K562 (cell line): ENCODE data around the gene DBNL. TPM values are rescaled to one million over a fixed set of nuclear protein-coding genes. Genes with fewer than 3 reads are reported as not detected.

ENCODE experiments used
- DPF2 ChIP-seq: fragments of 450-650 bp; IDR thresholded peaks from 2 replicates; pipeline ENCODE4 v1.6.1; 2016
- E2F3 ChIP-seq: fragments of 250-450 bp; sonication (Bioruptor Pico); IDR thresholded peaks from 2 replicates; pipeline ENCODE4 v1.4.0; 2020; ENCODE audit warnings: mild to moderate bottlenecking
- HMG20B ChIP-seq: fragments of 250-450 bp; sonication (Bioruptor Pico); IDR thresholded peaks from 2 replicates; pipeline ENCODE4 v1.5.0; 2021; ENCODE audit warnings: mild to moderate bottlenecking
- KHSRP ChIP-seq: fragments of 450-650 bp; IDR thresholded peaks from 2 replicates; pipeline ENCODE4 v1.6.1; 2017
- MAFG ChIP-seq: fragments of 450-650 bp; conservative IDR thresholded peaks from 2 replicates; pipeline ENCODE4 v1.6.1; 2016; ENCODE audit warnings: missing genetic modification characterization, missing compliant biosample characterization
- MTA2 ChIP-seq: fragments of 450-650 bp; IDR thresholded peaks from 2 replicates; pipeline ENCODE4 v1.6.1; 2016; ENCODE audit warnings: low read depth
- PTTG1 ChIP-seq: fragments of 450-650 bp; IDR thresholded peaks from 2 replicates; pipeline ENCODE4 v1.6.1; 2016; ENCODE audit warnings: low read depth, mild to moderate bottlenecking, missing genetic modification characterization, missing compliant biosample characterization
- RBM14 ChIP-seq: fragments of 200-400 bp; formaldehyde crosslinking; IDR thresholded peaks from 2 replicates; pipeline ENCODE4 v1.6.1; 2018; ENCODE audit warnings: low read depth, mild to moderate bottlenecking, low read length, moderate library complexity, borderline replicate concordance; ENCODE audit not compliant: insufficient read depth
- RBM17 ChIP-seq: fragments of 200-400 bp; formaldehyde crosslinking; IDR thresholded peaks from 2 replicates; pipeline ENCODE4 v1.6.1; 2017; ENCODE audit warnings: low read depth, mild to moderate bottlenecking, low read length, borderline replicate concordance
- RNF2 ChIP-seq: sonication (generic); IDR thresholded peaks from 2 replicates; pipeline ENCODE4 v1.6.1; 2016
- TCF3 ChIP-seq: sonication (generic); formaldehyde crosslinking; IDR thresholded peaks from 2 replicates; pipeline ENCODE4 v1.4.0; 2020; ENCODE audit warnings: mild to moderate bottlenecking, missing genetic modification reagents
- TEAD1 ChIP-seq, 2 experiments: fragments of 450-650 bp in 1 of 2; sonication (generic) in 1 of 2; formaldehyde crosslinking; IDR thresholded peaks; 2 replicates each; pipeline versions ENCODE4 v1.4.0 to v1.8.0; 2020 to 2022; ENCODE audit warnings: mild to moderate bottlenecking in 2 of 2, missing genetic modification reagents in 1 of 2
- YY1 ChIP-seq, 3 experiments: IDR thresholded peaks; 2 replicates each; pipeline ENCODE4 v1.6.1; 2011; ENCODE audit warnings: low read length in 2 of 3, mild to moderate bottlenecking in 2 of 3, moderate library complexity in 2 of 3, borderline replicate concordance in 1 of 3, control low read depth in 1 of 3, low read depth in 1 of 3; ENCODE audit not compliant: insufficient read depth in 3 of 3, insufficient replicate concordance in 2 of 3, control insufficient read depth in 1 of 3, insufficient read length in 1 of 3; ENCODE audit errors: extremely low read depth in 1 of 3
- ZNF445 ChIP-seq: fragments of 250-450 bp; sonication (Bioruptor Pico); IDR thresholded peaks from 2 replicates; pipeline ENCODE4 v1.4.0; 2020; ENCODE audit warnings: low read depth, mild to moderate bottlenecking, moderate library complexity
- polyA plus RNA-seq, 8 experiments: library from polyadenylated mRNA; depleted of rRNA in 4 of 8; stranded (reverse) in 5 of 8; unstranded in 3 of 8; fragments of >200 nt; fragmentation: Nextera tagmentation in 2 of 8; fragmentation: Illumina TruSeq in 1 of 8; extraction: Ambion mirVana in 2 of 8; extraction: Trizol in 1 of 8; gene quantifications; 2 replicates each; pipeline versions ENCODE4 v1.2.1 to v1.2.3, GENCODE V29; 2011 to 2014; ENCODE audit warnings: inconsistent platforms in 1 of 8, missing spikeins in 1 of 8
- total RNA-seq, 7 experiments: library from RNA; depleted of rRNA in 6 of 7; stranded (reverse); fragments of >200 nt in 6 of 7; fragmentation: Illumina TruSeq in 2 of 7; extraction: Trizol in 2 of 7; gene quantifications; 2 replicates each; pipeline versions ENCODE4 v1.2.1 to v1.2.3, GENCODE V29; 2011 to 2021; ENCODE audit warnings: low replicate concordance in 1 of 7
- TF ChIP-seq, protein P1 (sequence below): fragments of 450-650 bp; IDR thresholded peaks from 2 replicates; pipeline ENCODE4 v1.6.1; 2014; ENCODE audit warnings: low read depth, mild to moderate bottlenecking, moderate library complexity, borderline replicate concordance
- TF ChIP-seq, protein P2 (sequence below), 2 experiments: fragments of 450-650 bp; IDR thresholded peaks; 2 replicates each; pipeline ENCODE4 v1.6.1; 2016; ENCODE audit warnings: mild to moderate bottlenecking in 2 of 2, borderline replicate concordance in 1 of 2, low read depth in 1 of 2, moderate library complexity in 1 of 2
- TF ChIP-seq, protein P3 (sequence below): sonication (generic); formaldehyde crosslinking; IDR thresholded peaks from 2 replicates; pipeline ENCODE4 v1.8.0; 2022; ENCODE audit warnings: mild to moderate bottlenecking, missing genetic modification reagents

DBNL gene
- total and polyA plus RNA-seq, 9 of the 15 experiments (the other 6 are each of a cell fraction or from before 2014, with no cell fraction given), result 1.9 to 65.1 (median 38.9) TPM

DNA sequence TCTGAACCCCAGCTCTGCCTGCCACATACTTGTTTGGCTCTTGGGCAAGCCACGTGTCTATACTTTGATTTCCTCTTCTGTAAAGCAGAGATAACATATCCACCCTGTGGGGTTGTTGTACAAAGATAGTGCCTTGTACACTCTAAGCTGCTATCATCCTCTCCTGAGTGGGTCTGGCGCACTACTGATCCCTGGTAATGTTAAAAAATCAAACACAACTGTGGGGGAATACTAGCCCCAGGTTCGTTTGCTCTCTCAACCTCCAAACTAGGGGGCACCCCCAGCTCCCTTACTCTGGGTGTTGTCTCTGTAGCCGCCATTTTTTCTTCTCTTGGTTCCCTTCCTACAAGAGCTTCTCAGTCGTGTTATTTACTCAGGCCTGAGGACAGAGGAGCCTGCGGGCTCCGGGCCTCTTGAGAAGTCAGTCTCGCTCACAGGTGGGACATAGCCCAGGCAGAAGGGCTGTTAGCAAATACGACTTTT, 36.8 kb downstream of the DBNL start (continued):
- TF ChIP-seq, protein P1, sequence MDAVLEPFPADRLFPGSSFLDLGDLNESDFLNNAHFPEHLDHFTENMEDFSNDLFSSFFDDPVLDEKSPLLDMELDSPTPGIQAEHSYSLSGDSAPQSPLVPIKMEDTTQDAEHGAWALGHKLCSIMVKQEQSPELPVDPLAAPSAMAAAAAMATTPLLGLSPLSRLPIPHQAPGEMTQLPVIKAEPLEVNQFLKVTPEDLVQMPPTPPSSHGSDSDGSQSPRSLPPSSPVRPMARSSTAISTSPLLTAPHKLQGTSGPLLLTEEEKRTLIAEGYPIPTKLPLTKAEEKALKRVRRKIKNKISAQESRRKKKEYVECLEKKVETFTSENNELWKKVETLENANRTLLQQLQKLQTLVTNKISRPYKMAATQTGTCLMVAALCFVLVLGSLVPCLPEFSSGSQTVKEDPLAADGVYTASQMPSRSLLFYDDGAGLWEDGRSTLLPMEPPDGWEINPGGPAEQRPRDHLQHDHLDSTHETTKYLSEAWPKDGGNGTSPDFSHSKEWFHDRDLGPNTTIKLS, result peak; percentile 71; the same call in 1 of the 2 replicates
- TF ChIP-seq MAFG (tag) (no peak), HMG20B (CRISPR knock-in tag) (no peak), RNF2 (peak; percentile 62; the same call in 1 of the 2 replicates), E2F3 (CRISPR knock-in tag) (no peak), PTTG1 (tag) (no peak), DPF2 (peak; percentile 87), KHSRP (peak; percentile 60; the same call in 1 of the 2 replicates), ZNF445 (CRISPR knock-in tag) (no peak), MTA2 (peak; percentile 96), TEAD1 (CRISPR knock-in tag; IDR thresholded peaks at IDR 0.05) (peak in 1 of 2 experiments; percentile 81; a peak in 2 of 4 replicates), RBM17 (no peak), TCF3 (CRISPR knock-in tag) (peak; percentile 98), YY1 (IDR thresholded peaks at IDR 0.05; ENCODE audit: borderline replicate concordance in 1 of 3, control insufficient read depth in 1 of 3, extremely low read depth in 1 of 3, insufficient read depth in 3 of 3, insufficient read length in 1 of 3, insufficient replicate concordance in 2 of 3, low read depth in 1 of 3, low read length in 2 of 3) (peak; percentile 35 to 83 (median 59)), RBM14 (no peak)
- TF ChIP-seq, protein P2, sequence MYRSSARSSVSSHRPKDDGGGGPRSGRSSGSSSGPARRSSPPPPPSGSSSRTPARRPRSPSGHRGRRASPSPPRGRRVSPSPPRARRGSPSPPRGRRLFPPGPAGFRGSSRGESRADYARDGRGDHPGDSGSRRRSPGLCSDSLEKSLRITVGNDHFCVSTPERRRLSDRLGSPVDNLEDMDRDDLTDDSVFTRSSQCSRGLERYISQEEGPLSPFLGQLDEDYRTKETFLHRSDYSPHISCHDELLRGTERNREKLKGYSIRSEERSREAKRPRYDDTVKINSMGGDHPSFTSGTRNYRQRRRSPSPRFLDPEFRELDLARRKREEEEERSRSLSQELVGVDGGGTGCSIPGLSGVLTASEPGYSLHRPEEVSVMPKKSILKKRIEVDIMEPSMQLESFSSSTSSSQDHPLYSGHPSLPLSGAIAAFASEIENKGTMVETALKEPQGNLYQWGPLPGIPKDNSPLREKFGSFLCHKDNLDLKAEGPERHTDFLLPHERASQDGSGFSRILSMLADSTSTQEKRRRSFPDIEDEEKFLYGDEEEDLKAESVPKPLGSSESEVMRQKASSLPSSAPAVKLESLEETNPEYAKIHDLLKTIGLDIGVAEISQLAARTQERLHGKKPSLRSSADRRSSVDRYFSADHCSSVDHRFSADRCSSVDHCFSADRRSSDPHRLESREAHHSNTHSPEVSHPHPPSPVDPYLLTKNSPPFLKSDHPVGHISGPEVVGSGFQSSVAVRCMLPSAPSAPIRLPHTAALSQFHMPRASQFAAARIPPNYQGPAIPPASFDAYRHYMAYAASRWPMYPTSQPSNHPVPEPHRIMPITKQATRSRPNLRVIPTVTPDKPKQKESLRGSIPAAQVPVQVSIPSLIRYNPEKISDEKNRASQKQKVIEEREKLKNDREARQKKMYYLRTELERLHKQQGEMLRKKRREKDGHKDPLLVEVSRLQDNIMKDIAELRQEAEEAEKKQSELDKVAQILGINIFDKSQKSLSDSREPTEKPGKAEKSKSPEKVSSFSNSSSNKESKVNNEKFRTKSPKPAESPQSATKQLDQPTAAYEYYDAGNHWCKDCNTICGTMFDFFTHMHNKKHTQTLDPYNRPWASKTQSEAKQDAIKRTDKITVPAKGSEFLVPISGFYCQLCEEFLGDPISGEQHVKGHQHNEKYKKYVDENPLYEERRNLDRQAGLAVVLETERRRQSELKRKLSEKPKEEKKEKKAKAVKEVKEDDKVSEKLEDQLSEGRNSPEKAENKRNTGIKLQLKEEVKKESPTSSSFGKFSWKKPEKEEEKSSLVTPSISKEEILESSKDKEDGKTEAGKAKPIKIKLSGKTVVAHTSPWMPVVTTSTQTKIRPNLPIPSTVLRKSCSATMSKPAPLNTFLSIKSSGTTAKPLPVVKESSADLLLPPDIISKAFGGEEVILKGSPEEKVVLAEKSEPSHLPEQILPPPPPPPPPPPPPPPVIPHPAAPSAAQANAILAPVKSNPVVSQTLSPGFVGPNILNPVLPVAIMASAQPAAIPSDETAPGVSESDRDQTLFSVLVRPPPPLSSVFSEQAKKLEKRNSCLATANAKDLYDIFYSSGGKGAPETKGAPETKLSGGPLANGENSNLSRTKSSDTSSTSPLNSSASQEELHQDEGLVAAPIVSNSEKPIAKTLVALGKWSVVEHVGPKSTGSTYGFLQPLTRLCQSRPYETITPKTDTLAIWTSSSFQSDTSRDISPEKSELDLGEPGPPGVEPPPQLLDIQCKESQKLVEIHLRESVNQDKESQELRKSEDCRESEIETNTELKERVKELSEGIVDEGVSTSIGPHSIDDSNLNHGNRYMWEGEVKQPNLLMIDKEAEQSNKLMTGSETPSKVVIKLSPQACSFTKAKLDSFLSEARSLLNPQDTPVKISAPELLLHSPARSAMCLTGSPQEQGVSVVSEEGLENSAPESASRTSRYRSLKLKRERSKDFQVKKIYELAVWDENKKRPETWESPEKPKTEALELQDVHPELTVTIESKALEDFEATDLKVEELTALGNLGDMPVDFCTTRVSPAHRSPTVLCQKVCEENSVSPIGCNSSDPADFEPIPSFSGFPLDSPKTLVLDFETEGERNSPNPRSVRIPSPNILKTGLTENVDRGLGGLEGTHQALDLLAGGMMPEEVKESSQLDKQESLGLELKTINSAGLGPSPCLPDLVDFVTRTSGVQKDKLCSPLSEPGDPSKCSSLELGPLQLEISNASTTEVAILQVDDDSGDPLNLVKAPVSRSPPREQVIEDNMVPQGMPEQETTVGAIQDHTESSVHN (IDR thresholded peaks at IDR 0.05; ENCODE audit: borderline replicate concordance in 1 of 2, low read depth in 1 of 2), result no peak
- TF ChIP-seq, protein P3, sequence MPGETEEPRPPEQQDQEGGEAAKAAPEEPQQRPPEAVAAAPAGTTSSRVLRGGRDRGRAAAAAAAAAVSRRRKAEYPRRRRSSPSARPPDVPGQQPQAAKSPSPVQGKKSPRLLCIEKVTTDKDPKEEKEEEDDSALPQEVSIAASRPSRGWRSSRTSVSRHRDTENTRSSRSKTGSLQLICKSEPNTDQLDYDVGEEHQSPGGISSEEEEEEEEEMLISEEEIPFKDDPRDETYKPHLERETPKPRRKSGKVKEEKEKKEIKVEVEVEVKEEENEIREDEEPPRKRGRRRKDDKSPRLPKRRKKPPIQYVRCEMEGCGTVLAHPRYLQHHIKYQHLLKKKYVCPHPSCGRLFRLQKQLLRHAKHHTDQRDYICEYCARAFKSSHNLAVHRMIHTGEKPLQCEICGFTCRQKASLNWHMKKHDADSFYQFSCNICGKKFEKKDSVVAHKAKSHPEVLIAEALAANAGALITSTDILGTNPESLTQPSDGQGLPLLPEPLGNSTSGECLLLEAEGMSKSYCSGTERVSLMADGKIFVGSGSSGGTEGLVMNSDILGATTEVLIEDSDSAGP, result no peak
